RWPE1 (cell line): ENCODE measurements around the gene CHMP3.

Source experiments
- CTCF ChIA-PET: fragments of 350-600 bp; sonication (Branson Sonifier 250); formaldehyde crosslinking; extraction: SDS; loops from one replicate; lab custom pipeline; 2021; lab: Yijun Ruan, JAX
- POLR2A ChIA-PET: fragments of 400-600 bp; formaldehyde crosslinking; extraction: SDS; loops from one replicate; lab custom pipeline; 2020; ENCODE audit warnings: antibody characterized with exemption; ENCODE audit not compliant: low non-redundant PET; lab: Yijun Ruan, JAX
- DNase-seq: peaks from one replicate; pipeline ENCODE4 v3.0.0; 2012; ENCODE audit warnings: low spot score
- H3K27ac ChIP-seq: fragments of 450-650 bp; 2 replicates; pipeline ENCODE4 v1.5.1; 2017
- CTCF ChIP-seq: fragments of 450-650 bp; conservative IDR thresholded peaks from 2 replicates; pipeline ENCODE4 v1.5.1; 2017; ENCODE audit warnings: low read depth, mild to moderate bottlenecking

Gene CHMP3

GRCh38 chr2:86455181-86455580 lies 108.1 kb downstream of the CHMP3 start:
- POLR2A ChIA-PET: no interaction called here
- DNase-seq: no peak
- H3K27ac ChIP-seq: no peak overlapping the region
- no peak for TF ChIP-seq CTCF
- CTCF ChIA-PET: interaction anchor here (0.6 to 0.7 kb wide), 2 partner anchors 152 to 717 kb away, joined by 6 to 8 read pairs; no protein-coding TSS in a partner anchor

GRCh38 chr2:86454238-86454637 lies 109.0 kb downstream of the CHMP3 start:
- no peak for DNase-seq
- ChIA-PET POLR2A (no interaction called here), CTCF (interaction anchor here (0.7 kb wide), 1 partner anchor 716 kb away, joined by 8 read pairs; no protein-coding TSS in a partner anchor)
- no peak for TF ChIP-seq CTCF
- no peak overlapping the region for H3K27ac ChIP-seq

- CTCF ChIA-PET: interaction anchor here (0.5 kb wide), 1 partner anchor 154 kb away, joined by 3 read pairs; no protein-coding TSS in a partner anchor
These were observed 109.4 kb downstream of the CHMP3 start for GRCh38 chr2:86453836-86454235.

More at GRCh38 chr2:86453836-86454235, 109.4 kb downstream of the CHMP3 start:
- TF ChIP-seq CTCF: no peak
- no peak overlapping the region for H3K27ac ChIP-seq
- DNase-seq: peak; percentile 50
- POLR2A ChIA-PET: no interaction called here
